Putamen (tissue), 1 donor: ENCODE measurements around the gene ADGRD1.

Experiments
- DNase-seq: peaks from one replicate; pipeline ENCODE4 v3.0.0-alpha.2; 2016; ENCODE audit warnings: low spot score

The ADGRD1 gene

DNA sequence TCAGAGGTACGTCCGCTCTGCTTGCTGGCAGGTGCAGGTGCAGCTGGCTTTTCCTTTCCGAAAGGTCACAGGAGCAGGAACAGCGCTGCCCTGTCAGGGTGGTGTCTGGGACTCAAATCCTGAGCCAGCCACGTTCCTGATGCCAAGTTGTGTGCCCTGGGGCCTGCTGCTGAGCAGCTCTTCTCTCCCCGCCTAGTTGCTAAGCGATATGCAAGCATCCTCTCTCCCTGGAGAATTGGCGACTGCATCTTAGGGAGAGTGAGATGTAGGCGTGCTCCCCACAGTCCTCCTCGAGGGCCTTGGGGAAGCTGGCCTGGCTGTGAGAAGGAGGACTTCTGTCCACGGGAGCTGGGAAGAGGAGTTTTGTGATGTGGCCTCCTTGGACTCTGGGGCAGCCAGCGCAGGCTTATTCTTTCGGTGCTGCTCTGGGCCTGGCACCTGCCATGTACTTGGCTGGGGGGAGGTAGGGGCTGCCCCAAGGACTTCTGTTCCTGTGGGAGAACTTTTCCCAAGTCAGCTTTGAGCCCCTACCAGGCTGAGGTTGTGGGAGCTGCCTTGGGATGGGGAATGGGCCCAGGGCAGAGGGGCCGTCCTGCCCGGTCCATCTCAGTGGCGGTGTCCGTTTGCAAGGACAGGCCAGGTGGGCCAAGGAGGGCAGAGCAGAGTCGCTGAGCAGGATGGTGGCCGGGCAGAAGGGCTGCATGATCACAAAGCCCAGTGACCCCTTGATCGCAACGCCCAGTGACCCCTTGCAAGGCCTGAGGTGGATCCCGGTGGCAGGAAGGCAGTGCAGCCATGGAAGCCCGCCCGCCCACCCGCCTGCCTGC, 183.5 kb downstream of the ADGRD1 start:
- no peak for DNase-seq

DNA sequence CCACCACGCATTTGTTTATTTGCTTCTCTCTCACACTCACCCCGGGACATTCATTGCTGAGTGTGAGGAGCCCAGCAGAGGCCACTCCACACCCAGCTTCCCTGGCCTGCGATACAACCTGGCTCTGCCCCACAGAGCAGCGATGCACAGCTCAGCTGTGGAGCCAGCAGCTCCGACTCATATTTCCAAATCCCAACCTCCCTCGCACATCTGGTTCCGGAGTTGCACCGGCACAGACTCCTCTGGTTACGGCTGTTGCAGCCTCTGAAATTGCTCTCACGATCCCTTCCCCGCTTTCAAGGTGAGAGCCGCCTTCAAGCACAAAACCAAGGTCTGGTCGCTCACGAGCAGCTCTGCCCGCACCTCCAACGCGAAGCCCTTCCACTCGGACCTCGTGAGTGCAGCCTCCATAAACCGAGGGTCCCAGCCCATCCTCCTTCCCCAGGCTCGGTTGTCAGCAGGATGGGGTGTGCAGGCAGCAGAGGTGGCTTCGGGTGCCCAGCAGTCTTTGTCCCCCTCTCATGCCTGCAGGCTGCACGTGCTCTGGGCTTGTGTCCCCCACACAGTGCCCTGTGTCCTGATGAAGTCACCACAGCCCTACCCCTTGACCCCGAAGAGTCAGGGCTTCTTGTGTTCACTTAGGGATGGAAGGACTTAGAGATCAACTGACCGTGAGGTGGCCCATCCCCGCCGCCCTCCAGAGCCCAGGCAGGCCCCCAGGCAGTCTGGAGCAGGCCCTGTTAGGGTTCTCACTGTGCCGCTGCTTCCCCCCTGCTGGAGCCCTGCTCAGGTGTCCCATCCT, 184.3 kb downstream of the ADGRD1 start:
- DNase-seq, result no peak

- DNase-seq, result no peak
These were observed 185.1 kb downstream of the ADGRD1 start for GRCh38 chr12:131138638-131139362.

DNA sequence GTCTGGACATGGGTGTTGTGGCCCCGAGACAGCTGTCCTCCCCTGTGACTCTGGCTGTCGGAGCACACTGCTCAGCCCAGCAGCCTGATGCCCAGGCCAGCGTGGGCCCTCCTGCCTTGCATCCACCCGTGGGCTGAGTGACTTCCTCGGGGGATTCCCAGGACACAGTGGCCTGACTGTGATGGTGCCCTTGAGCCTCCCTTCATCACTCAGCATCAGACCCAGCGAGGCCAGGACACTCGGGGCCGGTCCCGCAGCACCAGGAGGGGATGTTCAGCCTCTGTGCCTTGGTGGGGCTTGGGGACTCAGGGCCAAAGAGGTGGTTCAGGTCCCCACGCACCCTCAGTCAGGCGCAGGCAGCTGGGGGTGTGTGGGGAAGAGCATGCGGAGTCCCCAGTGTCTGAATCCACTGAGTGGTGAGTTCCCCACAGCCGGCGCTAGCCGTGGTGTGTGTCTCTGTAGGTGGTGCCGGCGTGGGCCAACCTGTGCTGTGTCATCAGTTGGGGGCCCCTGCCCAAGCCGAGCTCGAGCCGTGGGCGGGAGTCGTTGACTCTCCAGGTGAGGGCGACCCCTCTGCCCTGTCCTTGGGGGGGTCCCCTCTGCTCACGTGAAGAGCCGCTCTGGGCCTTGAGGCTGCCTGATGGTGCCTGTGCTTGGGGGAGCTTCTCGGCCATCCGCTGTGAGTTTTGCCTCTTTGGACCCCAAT, 185.8 kb downstream of the ADGRD1 start:
- DNase-seq, result no peak

- DNase-seq, result no peak
These were observed 186.3 kb downstream of the ADGRD1 start for GRCh38 chr12:131140069-131140435.

GRCh38 chr12:131140697-131141096, 187.0 kb downstream of the ADGRD1 start:
- no peak for DNase-seq

DNA sequence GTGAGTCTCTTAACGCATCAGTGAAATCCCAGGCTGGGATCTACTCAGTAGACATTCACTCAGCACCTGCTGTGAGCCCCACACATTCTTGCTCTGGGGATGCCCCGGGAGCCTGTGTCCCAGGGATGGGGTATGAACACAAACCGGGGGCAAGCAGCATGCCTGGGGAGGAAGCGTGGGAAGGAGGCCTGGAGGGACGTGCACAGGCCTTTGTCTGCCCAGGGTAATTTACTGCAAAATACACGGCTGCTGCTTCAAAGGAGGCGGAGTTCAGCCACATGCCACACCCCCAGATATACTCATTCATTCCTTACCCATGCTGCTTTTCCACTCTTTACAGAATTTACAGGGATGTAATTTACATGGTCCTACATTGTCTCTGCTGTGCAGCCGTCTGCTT, 187.8 kb downstream of the ADGRD1 start:
- DNase-seq, result no peak

DNA sequence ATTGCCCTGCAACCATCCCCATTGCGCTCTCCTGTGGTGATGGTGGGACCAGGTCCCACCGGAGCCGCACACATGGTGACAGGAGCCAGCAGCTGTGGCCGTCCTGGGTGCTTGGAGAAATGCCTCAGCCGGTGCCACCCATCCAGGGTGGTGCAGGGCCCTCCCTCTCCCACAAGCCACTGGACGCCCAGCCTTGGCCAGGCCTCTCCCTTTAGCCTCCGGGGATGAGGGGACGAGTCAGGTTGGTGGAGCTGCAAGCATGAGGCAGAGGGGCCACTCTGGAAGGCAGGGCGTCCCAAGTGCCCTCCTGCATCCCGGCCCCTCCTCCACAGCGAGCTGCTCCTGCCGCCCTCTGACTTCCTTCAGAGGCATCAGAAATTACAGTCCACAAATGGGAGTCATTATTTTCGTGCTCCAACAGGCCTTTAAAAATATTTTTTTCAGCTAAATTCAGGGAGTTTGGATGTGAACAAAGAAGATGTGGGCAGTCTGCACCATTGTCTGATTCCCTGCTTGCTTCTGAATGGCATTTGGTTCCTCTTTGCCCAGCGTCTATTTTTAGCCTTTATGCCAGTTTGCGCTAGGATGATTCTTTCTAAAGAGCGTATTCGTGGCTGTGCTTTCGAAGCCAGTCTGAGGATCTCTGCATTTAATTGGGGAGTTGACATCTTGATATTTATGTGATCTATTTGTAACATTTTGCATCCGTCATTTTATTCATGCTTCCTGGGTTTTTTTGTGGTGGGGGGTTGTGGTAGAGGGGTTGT, 189.4 kb downstream of the ADGRD1 start:
- no peak for DNase-seq

GRCh38 chr12:131146173-131146675, 192.5 kb downstream of the ADGRD1 start:
- DNase-seq, result no peak

- DNase-seq, result no peak
These were observed 193.6 kb downstream of the ADGRD1 start for GRCh38 chr12:131147293-131147692.

GRCh38 chr12:131147894-131148293, 194.2 kb downstream of the ADGRD1 start:
- DNase-seq, result no peak

DNA sequence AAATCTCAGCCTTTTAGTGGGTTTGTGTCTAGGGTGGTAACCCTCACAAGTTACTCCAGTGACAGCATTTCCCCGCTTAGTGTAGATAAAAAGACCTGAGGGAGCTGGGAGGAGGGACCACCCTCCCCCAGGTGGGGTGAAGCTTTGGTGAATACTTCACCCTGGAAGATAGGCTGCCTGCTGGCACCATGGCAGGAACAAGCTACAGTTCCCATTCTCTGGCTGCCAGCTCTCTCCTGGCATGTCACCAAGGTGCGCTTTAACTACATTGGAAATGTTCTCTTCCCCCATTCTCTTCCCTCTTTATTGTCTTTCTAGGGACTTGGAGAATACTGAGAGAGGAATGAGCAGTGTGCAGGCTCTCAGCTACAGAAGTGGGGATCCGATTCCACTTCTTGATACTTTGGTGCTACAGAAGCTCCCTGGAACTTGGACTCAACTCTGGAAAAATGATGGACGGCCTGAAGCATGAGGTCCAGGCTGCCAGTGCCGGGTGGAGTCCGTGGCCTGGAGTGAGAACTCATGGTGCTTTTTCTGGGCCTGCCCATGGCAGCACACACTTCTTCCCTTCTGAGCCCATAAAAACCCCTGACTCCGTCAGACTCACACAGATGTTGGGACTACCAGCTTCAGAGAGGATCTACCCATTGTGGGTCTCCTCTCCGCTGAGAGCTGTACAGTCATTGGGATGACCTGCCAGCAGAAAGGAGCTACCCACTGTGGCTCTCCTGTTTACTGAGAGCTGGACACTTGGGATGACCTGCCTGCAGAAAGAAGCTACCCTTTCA, 198.0 kb downstream of the ADGRD1 start:
- DNase-seq, result no peak

GRCh38 chr12:131152587-131152986, 198.9 kb downstream of the ADGRD1 start:
- DNase-seq, result no peak

- DNase-seq, result no peak
These were observed 199.3 kb downstream of the ADGRD1 start for GRCh38 chr12:131153016-131153415.

GRCh38 chr12:131153956-131154355, 200.2 kb downstream of the ADGRD1 start:
- no peak for DNase-seq

GRCh38 chr12:131155131-131155530, 201.4 kb downstream of the ADGRD1 start:
- no peak for DNase-seq

DNA sequence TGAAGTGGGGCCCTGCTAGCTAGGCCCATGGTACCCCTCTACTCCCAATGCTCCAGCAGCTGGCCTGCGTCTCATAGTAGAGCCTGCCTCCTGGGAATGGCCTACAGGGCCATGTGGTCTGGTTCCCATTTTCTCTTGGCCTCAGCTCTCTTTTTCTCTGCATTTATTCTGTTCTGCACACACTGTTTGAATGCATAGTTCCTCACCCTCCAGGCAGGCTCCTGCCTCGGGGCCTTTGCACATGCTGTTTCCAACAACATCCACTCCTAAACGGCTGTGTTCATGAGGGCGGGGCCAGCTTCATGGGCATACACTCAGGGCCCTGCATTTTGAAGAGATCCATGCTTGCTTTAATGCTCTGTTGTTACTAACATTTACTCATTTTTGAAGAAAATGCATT, 204.0 kb downstream of the ADGRD1 start:
- no peak for DNase-seq

DNA sequence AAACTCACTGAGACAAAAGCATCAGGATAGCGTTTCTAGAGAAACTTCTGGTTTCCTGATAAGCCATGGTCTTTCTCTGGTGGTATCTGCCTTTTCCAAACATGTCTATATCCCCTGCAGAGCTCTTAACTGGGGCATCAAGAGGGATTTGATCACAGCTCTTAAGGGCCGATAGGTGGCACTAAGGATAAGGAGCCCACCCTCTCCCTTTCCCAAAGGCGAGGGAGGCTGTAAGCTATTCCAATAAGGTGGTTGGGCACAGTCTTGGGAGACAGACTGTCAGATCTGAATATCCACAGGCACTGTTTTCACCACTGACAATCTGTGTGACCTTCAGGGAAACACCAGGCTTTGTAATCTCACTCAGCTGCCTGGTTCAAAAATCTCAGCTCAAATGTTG, 206.0 kb downstream of the ADGRD1 start:
- DNase-seq, result no peak

- no peak for DNase-seq
These were observed 208.4 kb downstream of the ADGRD1 start for GRCh38 chr12:131162113-131162512.

DNA sequence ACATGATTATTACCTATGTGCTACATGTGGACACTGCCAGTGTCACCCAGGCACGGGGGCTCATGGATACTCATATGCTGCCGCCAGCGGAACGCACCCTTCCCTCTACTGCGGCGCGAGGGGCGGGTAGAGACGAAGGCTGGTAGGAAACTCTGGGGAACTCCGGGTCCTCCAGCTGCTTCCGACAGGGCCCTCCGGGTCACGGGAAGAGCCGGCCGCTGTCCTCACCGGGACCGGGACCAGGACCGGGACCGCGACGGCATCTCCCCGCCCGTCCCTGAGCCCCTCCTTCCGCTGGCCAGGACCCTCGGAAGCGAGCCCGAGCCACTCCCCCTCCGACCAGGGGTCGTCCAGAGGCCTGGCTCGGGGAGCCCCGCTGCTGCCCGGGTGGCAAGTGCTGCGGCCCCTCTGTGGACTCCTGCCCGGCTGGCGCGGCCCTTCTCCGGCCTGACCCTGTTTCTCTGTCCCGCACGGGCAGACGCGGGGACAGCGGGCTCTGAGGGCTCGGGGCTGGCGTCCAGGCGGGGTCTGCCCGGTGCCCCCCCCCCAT, 209.6 kb downstream of the ADGRD1 start:
- DNase-seq, result no peak
